Stomach (tissue), 9 donors: ENCODE measurements around the gene NSUN2. TPM values are rescaled to one million over a fixed set of nuclear protein-coding genes. Genes with fewer than 3 reads are reported as not detected.
"Not testable (repeated sequence)": the region's sequence is repeated elsewhere in the genome, so short reads cannot be mapped to it uniquely, and the experiment has no call there.

ENCODE experiments used
- DNase-seq, 2 donors: peaks; one replicate each; pipeline versions ENCODE4 v3.0.0 to v3.0.0-alpha.2; 2013 to 2019
- H3K27ac ChIP-seq, 5 donors: fragments of 200-600 bp in 4 of 5; sonication (generic) in 4 of 5; one replicate each; pipeline ENCODE4 v1.5.1; 2013 to 2019; ENCODE audit warnings: mild to moderate bottlenecking in 1 of 5, moderate library complexity in 1 of 5
- H3K27me3 ChIP-seq, 3 donors: fragments of 200-600 bp; sonication (generic); one replicate each; pipeline ENCODE4 v1.5.1; 2017 to 2019; ENCODE audit warnings: mixed run types in 1 of 3
- H3K36me3 ChIP-seq, 4 donors: fragments of 200-600 bp; sonication (generic); 1 replicate in 3 of 4; 2 replicates in 1 of 4; pipeline ENCODE4 v1.5.1; 2016 to 2019
- H3K4me1 ChIP-seq, 4 donors: fragments of 200-600 bp; sonication (generic); one replicate each; pipeline ENCODE4 v1.5.1; 2016 to 2019
- H3K4me3 ChIP-seq, 4 donors: fragments of 200-600 bp; sonication (generic) in 3 of 4; one replicate each; pipeline ENCODE4 v1.5.1; 2016 to 2019; ENCODE audit warnings: mild to moderate bottlenecking in 1 of 4
- H3K9me3 ChIP-seq, 4 donors: fragments of 200-600 bp; sonication (generic); one replicate each; pipeline ENCODE4 v1.5.1; 2016 to 2019
- EP300 ChIP-seq: sonication (generic); formaldehyde crosslinking; IDR thresholded peaks from one replicate; pipeline ENCODE4 v1.6.1; 2017; ENCODE audit warnings: antibody characterized with exemption
- POLR2A ChIP-seq, 4 donors: fragments of 450-650 bp; IDR thresholded peaks; one replicate each; pipeline ENCODE4 v1.6.1; 2016; ENCODE audit warnings: antibody characterized with exemption in 4 of 4, control low read depth in 2 of 4, mild to moderate bottlenecking in 1 of 4, moderate library complexity in 1 of 4
- POLR2AphosphoS5 ChIP-seq, 3 donors: sonication (generic); formaldehyde crosslinking; IDR thresholded peaks; one replicate each; pipeline ENCODE4 v1.6.1; 2016; ENCODE audit warnings: antibody characterized with exemption in 3 of 3
- WGBS, 5 donors: extraction: QIAGEN DNeasy Blood & Tissue Kit in 3 of 5; methylation state at CpG; one replicate each; pipeline versions ENCODE4 v1.1.5 to v1.1.7; 2013 to 2018; 5-methylcytosine and 5-hydroxymethylcytosine counted together
- intact Hi-C: fragments of 100-400 bp; cut with DNase I; formaldehyde crosslinking; loops from one replicate; pipeline ENCODE4 v1.15.1; 2023; ENCODE audit warnings: low total_unique reads
- polyA plus RNA-seq, 3 donors: library from polyadenylated mRNA; stranded (reverse); fragments of 200-250 nt; gene quantifications; one replicate each; pipeline ENCODE4 v1.2.3, GENCODE V29; 2013
- total RNA-seq, 5 donors: library from RNA; depleted of rRNA; stranded (reverse); fragments of >200 nt; gene quantifications; one replicate each; pipeline versions ENCODE4 v1.1.0 to v1.2.3, GENCODE V29; 2014 to 2016
- TF ChIP-seq, protein P1 (sequence below), 7 experiments: fragments of 450-650 bp in 4 of 7; fragments of 200-600 bp in 3 of 7; sonication (generic) in 3 of 7; IDR thresholded peaks; one replicate each; pipeline ENCODE4 v1.5.1; 2016 to 2019; ENCODE audit warnings: antibody characterized with exemption in 7 of 7, control low read depth in 2 of 7, mild to moderate bottlenecking in 1 of 7
- donor health status: healthy with polysubstance abuse.
- donor health status: Bipolar disorder and iron deficiency.
- donor health status: healthy.

The NSUN2 gene
- total and polyA plus RNA-seq, 8 donors, result 23.1 to 249 (median 40.3) TPM

DNA sequence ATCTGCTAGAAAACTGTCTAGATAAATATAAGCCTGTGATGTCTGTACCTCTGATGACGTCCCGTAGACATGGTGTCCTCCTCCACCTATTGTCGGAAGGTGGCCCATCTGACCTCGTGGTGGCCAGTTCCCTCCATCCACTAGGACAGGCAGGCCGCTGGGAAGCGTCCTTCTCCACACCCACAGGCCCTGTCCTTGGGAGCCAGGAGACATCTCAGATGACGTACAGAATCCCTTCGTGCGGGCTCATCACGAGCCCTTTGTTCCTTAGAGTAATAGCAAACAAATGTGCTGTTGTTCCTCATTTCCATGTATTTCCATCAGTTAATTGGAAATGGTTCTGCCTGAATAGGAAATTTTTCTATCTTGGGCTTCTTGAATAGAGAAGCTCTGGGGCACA, 42.0 kb upstream of the NSUN2 start:
- DNase-seq, result no peak
- H3K4me1 ChIP-seq, result no peaks in the 10 kb centered on the region
- no peaks in the 10 kb centered on the region for H3K27me3 ChIP-seq
- H3K27ac ChIP-seq, result no peak overlapping the region
- H3K9me3 ChIP-seq, result no peaks in the 10 kb centered on the region
- TF ChIP-seq POLR2AphosphoS5 (IDR thresholded peaks at IDR 0.05), result no peak
- TF ChIP-seq EP300, result no peak
- TF ChIP-seq, protein P1, sequence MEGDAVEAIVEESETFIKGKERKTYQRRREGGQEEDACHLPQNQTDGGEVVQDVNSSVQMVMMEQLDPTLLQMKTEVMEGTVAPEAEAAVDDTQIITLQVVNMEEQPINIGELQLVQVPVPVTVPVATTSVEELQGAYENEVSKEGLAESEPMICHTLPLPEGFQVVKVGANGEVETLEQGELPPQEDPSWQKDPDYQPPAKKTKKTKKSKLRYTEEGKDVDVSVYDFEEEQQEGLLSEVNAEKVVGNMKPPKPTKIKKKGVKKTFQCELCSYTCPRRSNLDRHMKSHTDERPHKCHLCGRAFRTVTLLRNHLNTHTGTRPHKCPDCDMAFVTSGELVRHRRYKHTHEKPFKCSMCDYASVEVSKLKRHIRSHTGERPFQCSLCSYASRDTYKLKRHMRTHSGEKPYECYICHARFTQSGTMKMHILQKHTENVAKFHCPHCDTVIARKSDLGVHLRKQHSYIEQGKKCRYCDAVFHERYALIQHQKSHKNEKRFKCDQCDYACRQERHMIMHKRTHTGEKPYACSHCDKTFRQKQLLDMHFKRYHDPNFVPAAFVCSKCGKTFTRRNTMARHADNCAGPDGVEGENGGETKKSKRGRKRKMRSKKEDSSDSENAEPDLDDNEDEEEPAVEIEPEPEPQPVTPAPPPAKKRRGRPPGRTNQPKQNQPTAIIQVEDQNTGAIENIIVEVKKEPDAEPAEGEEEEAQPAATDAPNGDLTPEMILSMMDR (IDR thresholded peaks at IDR 0.05), result no peak
- no peak for TF ChIP-seq POLR2A (IDR thresholded peaks at IDR 0.05)
- peaks cover 0 to 10% (median 8%) of the 10 kb centered on the region in 4 donors for H3K36me3 ChIP-seq
- no peak overlapping the region for H3K4me3 ChIP-seq
- 96 to 98% (median 97%) methylated on average over 10 of the region's 10 CpGs for WGBS, 5 donors
- intact Hi-C loops, result no loop called here

DNA sequence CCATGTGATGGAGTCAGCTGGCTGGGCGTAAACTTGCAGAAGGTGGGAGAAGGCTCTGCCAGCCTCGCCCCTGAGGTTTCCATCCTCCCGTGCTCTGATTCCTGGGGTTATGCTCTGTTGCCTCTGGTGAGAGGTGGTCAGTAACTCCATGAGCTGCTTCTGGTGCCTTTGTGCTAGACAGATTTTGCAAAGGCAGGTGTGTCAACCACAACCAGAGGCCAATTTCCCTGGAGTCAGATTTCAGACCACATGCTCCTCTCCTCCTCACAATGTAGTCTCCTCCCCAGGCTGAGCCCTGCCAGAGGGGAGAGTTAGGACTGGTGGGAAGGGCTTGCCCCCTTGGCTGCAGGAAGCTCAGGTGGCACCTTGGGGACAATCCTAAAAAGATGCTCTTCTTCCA, 41.6 kb upstream of the NSUN2 start:
- peaks cover 0 to 15% (median 10%) of the 10 kb centered on the region in 4 donors for H3K36me3 ChIP-seq
- 92 to 97% (median 94%) methylated on average over 3 of the region's 3 CpGs for WGBS, 5 donors
- no peak for TF ChIP-seq POLR2A (IDR thresholded peaks at IDR 0.05)
- TF ChIP-seq POLR2AphosphoS5 (IDR thresholded peaks at IDR 0.05), result no peak
- TF ChIP-seq, protein P1 (IDR thresholded peaks at IDR 0.05), result no peak
- no peak for TF ChIP-seq EP300
- DNase-seq, result no peak
- intact Hi-C loops, result no loop called here
- no peak overlapping the region for H3K27ac ChIP-seq
- no peaks in the 10 kb centered on the region for H3K9me3 ChIP-seq
- H3K27me3 ChIP-seq, result no peaks in the 10 kb centered on the region
- no peak overlapping the region for H3K4me3 ChIP-seq
- H3K4me1 ChIP-seq, result no peaks in the 10 kb centered on the region

- Histone ChIP-seq H3K36me3 (peaks cover 0 to 16% (median 10%) of the 10 kb centered on the region in 4 donors), H3K9me3 (no peaks in the 10 kb centered on the region), H3K27ac (no peak overlapping the region), H3K4me1 (no peaks in the 10 kb centered on the region), H3K4me3 (no peak overlapping the region), H3K27me3 (no peaks in the 10 kb centered on the region)
- no peak for DNase-seq
- WGBS, 5 donors, result 94 to 98% (median 97%) methylated on average over 1 of the region's 1 CpG
- intact Hi-C loops, result no loop called here
- TF ChIP-seq EP300 (no peak), POLR2A (IDR thresholded peaks at IDR 0.05) (no peak), POLR2AphosphoS5 (IDR thresholded peaks at IDR 0.05) (no peak)
- TF ChIP-seq, protein P1 (IDR thresholded peaks at IDR 0.05), result no peak
Observed at GRCh38 chr5:6673963-6674362, 41.1 kb upstream of the NSUN2 start.

GRCh38 chr5:6673031-6673430, 40.2 kb upstream of the NSUN2 start:
- WGBS, 5 donors, result 74 to 92% (median 87%) methylated on average over 5 of the region's 5 CpGs
- intact Hi-C loops, result no loop called here

GRCh38 chr5:6668717-6669116, 35.9 kb upstream of the NSUN2 start:
- H3K27ac ChIP-seq, H3K9me3 ChIP-seq, H3K4me1 ChIP-seq, H3K4me3 ChIP-seq, intact Hi-C loops, DNase-seq, H3K27me3 ChIP-seq: not testable (repeated sequence)
- H3K36me3 ChIP-seq, result peaks cover 0 to 36% (median 20%) of the 10 kb centered on the region in 4 donors
- WGBS, 5 donors, result 83 to 89% (median 86%) methylated on average over 8 to 9 of the region's 9 CpGs

More at GRCh38 chr5:6673031-6673430, 40.2 kb upstream of the NSUN2 start:
- no peak for TF ChIP-seq EP300
- no peak for TF ChIP-seq POLR2A (IDR thresholded peaks at IDR 0.05)
- Histone ChIP-seq H3K27ac (no peak overlapping the region), H3K4me1 (no peaks in the 10 kb centered on the region), H3K27me3 (no peaks in the 10 kb centered on the region), H3K9me3 (no peaks in the 10 kb centered on the region), H3K4me3 (no peak overlapping the region), H3K36me3 (peaks cover 0 to 16% (median 10%) of the 10 kb centered on the region in 4 donors)
- no peak for DNase-seq
